HG02642 (cell line): Measurements from ENCODE around the gene MAN1A1.
"Not testable (repeated sequence)": the region's sequence is repeated elsewhere in the genome, so short reads cannot be mapped to it uniquely, and the experiment has no call there.

Source experiments
- ATAC-seq: cut with Tn5 transposase; IDR thresholded peaks from one replicate; pipeline ENCODE4 v1.9.1; 2021; ENCODE audit warnings: mild to moderate bottlenecking; ENCODE audit not compliant: unreplicated experiment, poor library complexity

MAN1A1 gene

DNA sequence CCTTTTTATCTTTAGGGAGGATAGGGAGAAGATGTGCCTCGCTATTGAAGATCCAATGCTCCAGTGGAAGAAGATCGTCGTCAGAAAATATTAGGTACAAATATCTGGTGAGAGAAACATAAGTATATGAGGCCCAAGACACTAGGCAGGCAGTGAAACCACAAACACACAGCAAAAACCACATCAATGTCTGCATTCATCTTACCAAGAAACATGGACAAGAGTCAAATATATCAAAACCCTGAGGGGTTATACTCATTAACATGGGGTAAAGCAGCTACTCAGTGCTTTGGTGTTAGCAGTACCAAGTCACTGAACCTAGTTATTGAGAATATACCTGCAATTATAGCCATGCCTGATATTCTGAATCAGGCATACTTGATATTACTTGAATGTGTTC is 169.7 kb downstream of the MAN1A1 start:
- no peak for ATAC-seq

- ATAC-seq = no peak
Measured at GRCh38 chr6:119179062-119179461, 170.5 kb downstream of the MAN1A1 start.

GRCh38 chr6:119176445-119176844 is 173.1 kb downstream of the MAN1A1 start:
- ATAC-seq = no peak

DNA sequence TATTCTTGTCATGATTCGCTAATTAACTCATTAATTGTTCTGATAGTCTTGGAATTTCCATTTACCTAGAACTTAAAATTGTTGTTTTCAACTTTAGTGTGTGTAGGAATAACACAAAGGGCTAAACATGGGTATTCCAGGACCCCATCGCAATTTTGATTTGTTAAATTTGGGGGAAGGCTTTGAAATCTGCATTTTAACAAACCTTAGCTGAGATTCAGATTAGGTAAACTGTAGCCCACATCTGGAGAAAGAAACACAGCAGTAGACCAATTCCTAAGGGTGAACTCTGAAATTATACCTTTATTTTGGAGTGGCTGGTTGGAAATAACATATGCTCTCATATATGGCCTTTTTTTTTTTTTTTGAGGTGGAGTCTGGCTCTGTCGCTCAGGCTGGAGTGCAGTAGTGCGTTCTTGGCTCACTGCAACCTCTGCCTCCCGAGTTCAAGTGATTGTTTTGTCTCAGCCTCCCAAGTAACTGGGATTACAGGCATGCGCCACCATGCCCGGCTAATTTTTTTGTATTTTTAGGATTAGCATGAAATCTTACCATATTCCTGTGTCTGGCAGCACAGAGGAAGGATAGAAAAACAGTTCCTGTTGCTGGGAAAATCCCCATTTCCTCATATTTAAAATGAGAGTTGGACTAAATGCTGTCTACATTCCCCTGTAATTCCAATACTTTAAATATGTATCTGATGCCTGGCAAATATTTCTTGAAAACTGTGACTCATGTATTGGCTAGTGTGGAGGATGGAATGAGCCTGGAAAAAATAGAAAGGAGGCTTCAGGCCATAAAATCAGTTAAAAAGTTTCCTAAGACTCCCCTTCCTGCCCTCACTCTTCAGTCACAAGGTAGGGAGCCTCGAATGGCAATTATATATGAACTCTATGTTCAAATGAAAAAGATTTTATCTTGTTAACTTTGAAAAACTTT is 174.4 kb downstream of the MAN1A1 start:
- no peak for ATAC-seq

DNA sequence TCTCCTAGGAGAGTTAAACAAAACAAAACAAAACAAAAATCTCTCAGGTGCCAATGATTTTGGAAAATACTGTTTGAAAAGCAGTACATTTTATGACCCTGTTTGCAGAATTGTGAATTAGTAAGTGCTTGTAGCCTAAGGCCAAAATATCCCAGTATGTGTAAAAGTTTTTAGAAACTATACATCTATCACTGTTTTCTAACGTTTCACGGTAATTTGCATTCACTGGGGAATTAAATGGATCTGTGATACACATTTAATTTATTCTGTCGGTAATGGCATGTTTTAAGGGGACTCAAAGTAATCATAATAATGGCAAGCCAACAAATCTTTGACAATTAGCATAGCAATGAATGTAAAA is 175.5 kb downstream of the MAN1A1 start:
- no peak for ATAC-seq

DNA sequence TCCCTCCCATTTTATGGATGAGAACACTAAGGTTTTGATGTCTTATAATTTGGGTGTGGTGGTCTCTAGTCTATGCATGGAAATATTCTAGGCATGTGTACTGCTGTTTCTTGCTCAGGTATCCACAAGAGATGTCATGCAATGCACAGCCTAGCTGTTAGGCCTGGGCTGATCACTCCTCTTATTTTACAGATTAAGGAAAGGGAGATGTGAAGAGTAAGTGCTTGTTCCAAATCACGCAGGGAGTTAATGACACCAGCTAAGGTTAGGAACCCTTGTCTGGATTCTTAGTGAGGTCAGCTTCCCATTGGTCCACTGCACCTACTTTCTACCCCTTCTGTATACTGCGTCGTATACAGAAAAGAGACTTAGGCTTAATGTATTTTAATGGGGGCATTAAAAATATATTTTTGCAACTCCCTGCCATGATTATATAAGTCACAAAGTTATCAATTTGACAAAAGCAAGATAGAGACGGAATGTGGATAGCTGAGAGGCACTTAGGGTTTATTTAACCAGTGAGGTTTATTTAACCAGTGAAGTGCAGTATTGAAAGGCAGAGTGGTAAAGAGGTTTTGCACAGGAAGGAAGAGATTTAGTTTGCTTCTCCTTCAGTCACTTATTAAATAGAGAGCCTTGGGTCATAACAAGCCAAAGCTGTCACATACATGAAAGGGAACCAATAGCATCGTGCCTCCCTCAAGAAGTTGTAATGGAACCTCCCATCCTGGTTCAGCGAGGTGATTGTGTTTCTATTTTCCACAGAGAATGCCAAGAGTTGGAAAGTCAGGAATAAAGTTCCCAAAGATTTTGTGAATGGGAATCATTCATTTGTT is 176.1 kb downstream of the MAN1A1 start:
- no peak for ATAC-seq

DNA sequence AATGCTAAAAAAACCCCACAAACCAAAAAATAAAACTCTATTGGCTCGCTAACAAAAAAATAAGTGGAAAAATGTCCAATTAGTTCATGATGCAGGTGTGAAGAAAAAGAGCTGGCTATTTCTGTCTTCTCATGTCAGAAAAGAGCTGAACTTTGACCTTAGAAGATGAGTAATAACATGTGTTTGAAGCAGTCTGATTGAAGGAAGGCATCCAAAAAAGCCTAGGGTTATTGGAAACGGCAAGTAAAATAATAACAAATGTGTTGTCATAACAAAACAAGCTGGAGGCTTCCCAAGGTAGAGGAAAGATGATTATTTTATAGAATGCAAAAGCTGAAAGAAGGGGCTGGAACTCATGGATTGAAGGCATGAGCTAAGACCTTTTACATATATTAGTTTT is 176.7 kb downstream of the MAN1A1 start:
- ATAC-seq = no peak

DNA sequence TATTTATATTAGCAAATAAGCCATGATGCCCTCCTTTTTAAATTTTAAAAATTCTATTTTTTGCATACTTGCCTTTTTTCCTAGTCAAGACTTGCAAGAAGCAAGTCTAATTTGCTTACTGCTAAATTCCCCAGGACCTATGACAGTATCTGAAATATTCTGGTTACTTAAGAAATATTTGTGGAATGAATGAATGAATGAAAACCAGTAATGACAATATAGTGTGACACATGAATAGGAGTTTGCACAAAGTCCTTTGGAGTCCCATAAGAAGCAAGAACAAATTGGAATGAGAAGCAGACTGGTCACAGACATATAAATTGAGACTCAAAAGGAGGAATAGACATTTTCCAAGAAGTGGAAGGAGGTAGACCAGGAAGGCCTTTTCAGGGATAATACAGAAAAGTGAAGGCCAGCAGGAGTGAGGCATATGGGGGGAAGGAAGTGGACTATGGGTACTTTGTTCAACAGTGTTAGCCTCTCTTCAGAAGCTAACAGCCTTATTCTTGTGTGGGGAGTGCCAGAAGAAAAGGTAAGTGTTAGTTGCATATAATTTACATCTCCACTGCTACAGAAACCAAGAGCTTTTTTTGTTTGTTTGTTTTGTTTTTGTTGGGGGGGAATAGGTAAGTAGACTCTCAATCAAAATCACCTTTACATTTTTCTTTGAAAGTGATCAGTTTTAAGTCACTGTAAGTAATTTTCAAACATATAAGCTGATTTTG is 177.5 kb downstream of the MAN1A1 start:
- no peak for ATAC-seq

DNA sequence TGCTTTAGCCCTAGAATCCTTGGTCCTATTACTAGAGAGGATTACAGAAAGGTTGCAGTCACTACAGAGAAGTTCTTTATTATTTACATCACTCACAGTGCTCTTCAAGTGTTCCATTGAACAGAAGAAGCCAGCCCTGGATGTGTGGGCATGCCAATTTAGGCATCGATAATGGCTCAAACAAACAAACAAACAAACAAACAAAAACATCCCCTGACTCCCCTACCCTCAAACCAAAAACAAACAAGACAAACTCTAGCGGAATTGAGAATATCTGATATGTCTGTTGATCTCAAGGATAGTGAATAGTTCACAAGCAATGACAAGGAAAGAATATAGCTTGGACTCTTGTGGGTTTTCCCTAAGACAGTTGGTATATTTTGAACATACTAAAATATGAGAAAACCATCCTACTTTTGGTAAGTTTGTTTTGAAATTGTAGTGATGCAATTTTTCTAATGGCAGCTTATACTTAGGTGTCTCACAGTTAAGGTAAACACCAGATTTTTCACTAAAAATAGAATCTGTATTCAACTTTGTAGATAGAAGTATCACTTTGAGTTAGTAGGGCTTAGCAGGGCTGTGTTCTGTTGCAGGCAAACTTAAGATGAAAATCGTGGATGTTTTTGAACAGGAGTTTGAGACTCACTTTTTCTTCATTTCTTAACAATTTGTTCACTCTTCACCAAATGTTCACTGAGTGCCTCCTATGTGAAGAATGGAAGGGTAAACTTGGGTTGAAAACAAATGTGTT is 178.3 kb downstream of the MAN1A1 start:
- no peak for ATAC-seq

GRCh38 chr6:119170447-119171087 is 179.0 kb downstream of the MAN1A1 start:
- ATAC-seq = no peak

- ATAC-seq = no peak
Measured at GRCh38 chr6:119170103-119170446, 179.5 kb downstream of the MAN1A1 start.

GRCh38 chr6:119169355-119169754 is 180.2 kb downstream of the MAN1A1 start:
- ATAC-seq = not testable (repeated sequence)

DNA sequence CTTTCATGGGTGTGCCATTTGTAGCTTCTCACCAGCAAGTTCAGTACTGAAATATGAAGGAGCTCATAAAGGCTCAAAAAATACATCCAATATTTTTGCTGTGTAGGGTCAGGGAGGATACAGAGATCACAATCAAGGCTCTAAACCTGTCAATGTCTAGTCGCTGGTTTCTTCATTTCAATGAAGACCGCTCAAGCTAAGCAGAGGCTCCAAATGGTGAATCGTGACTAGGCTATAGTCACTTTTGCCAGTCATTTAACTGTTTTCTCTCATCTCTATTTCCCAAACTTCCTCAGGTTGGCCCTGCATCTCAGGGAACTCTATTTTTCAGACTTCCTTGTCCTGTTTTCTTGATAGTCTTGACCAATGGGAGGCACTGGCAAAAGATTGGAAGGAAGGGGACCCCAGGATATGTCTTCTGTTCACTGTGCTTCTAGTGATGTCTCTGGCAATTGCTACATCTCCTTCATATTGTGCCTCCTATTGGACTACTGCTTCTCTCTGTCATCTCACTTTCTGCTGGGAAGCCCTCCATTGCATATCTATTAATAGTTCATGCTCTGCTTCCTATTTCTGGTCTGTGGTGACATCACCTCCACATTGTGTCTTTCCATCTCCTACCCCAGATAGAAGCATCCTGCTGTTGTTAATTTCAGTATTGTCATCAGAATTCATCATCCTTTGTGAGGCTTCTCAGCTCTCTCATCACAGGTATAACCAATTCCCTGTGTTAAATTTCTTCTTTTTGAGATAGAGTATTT is 183.4 kb downstream of the MAN1A1 start:
- no peak for ATAC-seq

DNA sequence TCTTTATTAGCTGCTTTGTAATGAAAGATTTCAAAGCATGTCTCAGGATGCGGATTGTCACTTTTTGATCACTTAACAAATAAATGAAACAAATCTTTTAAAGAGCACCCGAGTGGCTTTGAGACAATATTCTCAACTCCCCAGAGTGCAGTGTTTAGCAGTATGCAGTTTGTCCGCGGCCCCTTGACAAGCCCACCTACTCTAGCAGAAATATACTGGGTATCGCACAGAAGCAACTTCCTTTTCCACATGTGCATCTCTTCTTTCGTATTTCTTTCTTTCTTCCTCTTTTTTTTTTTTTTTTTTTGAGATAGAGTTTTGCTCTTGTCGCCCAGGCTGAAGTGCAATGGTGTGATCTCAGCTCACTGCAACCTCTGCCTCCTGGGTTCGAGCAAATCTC is 186.6 kb downstream of the MAN1A1 start:
- ATAC-seq = no peak

GRCh38 chr6:119162134-119162775 is 187.3 kb downstream of the MAN1A1 start:
- no peak for ATAC-seq

DNA sequence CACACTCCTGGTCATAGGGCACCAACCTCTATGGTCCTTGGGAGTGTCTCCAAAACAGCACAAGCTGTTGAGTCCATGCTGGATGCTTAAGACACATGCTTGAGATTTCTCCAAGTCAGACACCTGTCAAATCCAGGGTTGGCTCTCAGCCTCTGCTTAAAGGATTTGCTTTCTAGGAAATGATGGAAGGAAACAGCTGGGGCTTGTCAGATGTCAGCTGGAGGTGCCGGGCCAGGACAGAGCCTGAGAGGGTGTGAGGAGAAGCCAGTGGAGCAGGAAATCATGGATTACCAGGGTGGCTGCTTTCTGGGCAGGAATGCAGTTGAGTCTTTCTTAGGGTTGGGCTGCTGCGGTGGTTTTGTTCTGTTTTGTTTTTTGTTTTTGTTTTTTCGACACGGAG is 188.1 kb downstream of the MAN1A1 start:
- no peak for ATAC-seq

DNA sequence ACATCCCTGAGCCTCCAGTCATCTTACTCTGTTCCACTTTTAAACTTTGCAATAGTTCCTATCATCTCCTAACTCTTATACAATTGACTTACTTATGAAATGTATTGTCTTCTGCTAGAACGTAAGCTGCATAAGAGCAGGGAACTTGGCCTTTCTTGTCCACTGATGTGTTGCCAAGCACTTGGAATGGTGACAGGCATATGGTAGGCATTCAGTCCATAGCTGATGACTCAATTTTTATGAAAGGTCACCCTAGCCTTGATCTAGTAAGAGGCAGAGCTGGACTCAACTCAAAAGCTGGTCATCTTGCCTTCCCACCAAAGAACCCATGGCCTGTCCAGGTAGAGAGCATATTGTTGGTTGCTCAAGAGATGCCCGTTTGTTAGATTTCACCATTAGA is 188.7 kb downstream of the MAN1A1 start:
- no peak for ATAC-seq

DNA sequence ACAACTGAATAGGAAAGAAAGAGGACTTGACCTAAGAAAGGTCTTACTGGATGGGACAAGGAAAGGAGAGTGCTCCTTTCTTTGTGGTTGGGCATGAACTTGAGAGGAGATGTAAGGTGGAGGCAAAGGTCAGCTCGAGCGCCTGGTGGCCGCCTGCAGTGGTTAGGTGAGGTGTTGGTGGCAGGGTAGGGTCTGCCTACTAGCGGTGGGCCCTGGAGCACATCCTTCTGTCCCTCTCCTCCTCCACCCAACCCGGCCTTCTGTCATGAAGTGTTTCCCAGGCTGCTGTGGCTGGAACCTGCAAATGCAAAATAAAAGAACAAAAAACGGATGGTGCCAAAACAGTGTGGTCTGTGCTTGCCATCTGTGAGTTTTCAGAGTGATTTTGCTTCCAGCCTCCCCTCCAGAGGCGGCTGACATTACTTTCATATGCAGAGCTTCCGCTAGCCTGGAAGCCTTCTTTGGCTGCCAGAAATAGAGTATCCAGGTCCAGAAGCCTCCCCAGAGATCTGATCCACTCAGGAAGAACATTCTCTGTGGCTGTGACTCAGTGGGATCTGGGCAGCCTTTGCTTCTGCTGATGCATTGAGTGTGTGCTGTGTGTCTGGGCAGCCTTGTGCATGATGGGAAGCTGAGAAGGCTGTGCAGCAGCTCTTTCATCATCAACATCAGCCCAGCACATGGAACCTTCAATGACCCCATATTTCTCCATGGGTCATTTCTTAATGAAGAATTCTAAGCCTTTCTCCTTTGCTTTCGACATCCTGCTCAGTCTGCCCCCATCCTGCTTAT is 191.3 kb downstream of the MAN1A1 start:
- ATAC-seq = no peak
